MM.1S (cell line): Measurements from ENCODE around the gene RAP1GDS1.

Experiments used
- EZH2phosphoT487 ChIP-seq: fragments of 300-600 bp; sonication (generic); IDR thresholded peaks from 2 replicates; pipeline ENCODE4 v1.6.1; 2018; ENCODE audit warnings: antibody characterized with exemption, low read length
- TF ChIP-seq, protein P1 (sequence below): fragments of 300-600 bp; sonication (generic); IDR thresholded peaks from 2 replicates; pipeline ENCODE4 v1.5.1; 2016; ENCODE audit warnings: antibody characterized with exemption, low read length, mixed read lengths

DNA sequence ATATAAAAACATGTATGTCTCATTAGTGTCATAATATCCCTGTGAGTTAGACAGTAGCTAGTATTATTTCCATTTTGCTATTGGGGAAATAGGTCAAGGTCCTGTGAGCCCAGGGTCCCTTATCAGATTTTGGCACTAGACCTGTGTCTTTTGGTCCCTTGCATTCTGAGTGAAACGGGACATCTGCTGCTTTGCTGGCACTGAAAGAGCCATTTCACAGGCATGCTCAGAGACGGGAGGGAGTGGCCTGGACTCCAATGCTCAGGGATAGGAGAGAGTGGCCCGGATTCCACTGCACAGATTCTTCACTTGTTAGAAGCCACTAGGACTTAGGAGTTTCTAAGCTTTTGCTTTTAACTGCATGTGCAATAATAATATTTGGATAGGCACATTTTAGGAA, 220.0 kb downstream of the RAP1GDS1 start:
- no peak for TF ChIP-seq EZH2phosphoT487
- TF ChIP-seq, protein P1, sequence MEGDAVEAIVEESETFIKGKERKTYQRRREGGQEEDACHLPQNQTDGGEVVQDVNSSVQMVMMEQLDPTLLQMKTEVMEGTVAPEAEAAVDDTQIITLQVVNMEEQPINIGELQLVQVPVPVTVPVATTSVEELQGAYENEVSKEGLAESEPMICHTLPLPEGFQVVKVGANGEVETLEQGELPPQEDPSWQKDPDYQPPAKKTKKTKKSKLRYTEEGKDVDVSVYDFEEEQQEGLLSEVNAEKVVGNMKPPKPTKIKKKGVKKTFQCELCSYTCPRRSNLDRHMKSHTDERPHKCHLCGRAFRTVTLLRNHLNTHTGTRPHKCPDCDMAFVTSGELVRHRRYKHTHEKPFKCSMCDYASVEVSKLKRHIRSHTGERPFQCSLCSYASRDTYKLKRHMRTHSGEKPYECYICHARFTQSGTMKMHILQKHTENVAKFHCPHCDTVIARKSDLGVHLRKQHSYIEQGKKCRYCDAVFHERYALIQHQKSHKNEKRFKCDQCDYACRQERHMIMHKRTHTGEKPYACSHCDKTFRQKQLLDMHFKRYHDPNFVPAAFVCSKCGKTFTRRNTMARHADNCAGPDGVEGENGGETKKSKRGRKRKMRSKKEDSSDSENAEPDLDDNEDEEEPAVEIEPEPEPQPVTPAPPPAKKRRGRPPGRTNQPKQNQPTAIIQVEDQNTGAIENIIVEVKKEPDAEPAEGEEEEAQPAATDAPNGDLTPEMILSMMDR: no peak
